Activated naive CD4-positive, alpha-beta T cell treated with anti-CD3 and anti-CD28 coated beads, Interleukin-2, amount 50 U/mL, for 24 hours (primary cell): ENCODE results near the gene CPAMD8.
"Not testable (repeated sequence)": the region's sequence is repeated elsewhere in the genome, so short reads cannot be mapped to it uniquely, and the experiment has no call there.

Experiments
- H3K27ac Mint-ChIP-seq: one replicate; pipeline ENCODE4 v1.8.0; 2021; ENCODE audit warnings: mild to moderate bottlenecking, mixed read lengths
- H3K27me3 Mint-ChIP-seq: one replicate; pipeline ENCODE4 v1.8.0; 2021; ENCODE audit warnings: mixed read lengths
- H3K36me3 Mint-ChIP-seq: one replicate; pipeline ENCODE4 v1.8.0; 2021; ENCODE audit warnings: mixed read lengths
- H3K4me1 Mint-ChIP-seq: one replicate; pipeline ENCODE4 v1.8.0; 2021; ENCODE audit warnings: mixed read lengths
- H3K4me3 Mint-ChIP-seq: one replicate; pipeline ENCODE4 v1.8.0; 2021; ENCODE audit warnings: mild to moderate bottlenecking, mixed read lengths
- H3K9me3 Mint-ChIP-seq: one replicate; pipeline ENCODE4 v1.8.0; 2021; ENCODE audit warnings: mixed read lengths

The CPAMD8 gene

DNA sequence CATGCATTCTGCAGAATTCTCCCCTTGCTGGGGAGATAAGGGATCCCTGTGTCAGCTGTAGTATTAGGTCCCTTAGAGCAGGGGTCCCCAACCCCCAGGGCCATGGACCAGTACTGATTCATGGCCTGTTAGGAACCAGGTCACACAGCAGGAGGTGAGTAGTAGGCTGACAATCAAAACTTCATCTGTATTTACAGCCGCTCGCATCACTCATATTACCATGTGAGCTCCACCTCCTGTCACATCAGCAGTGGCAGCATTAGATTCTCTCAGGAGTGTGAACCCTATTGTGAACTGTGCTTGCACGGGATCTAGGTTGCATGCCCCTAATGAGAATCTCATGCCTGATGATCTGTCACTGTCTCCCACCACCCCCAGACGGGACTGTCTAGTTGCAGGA lies 37.9 kb downstream of the CPAMD8 start:
- peaks cover 8% of the 10 kb centered on the region for H3K9me3 Mint-ChIP-seq
- no peak overlapping the region for H3K27ac Mint-ChIP-seq
- H3K36me3 Mint-ChIP-seq: peaks cover 8% of the 10 kb centered on the region
- H3K27me3 Mint-ChIP-seq: no peaks in the 10 kb centered on the region
- H3K4me1 Mint-ChIP-seq: no peaks in the 10 kb centered on the region
- H3K4me3 Mint-ChIP-seq: no peak overlapping the region

GRCh38 chr19:16985403-16985802 lies 41.2 kb downstream of the CPAMD8 start:
- Mint-ChIP-seq H3K4me3 (no peak overlapping the region), H3K36me3 (peaks cover 2% of the 10 kb centered on the region), H3K27me3 (no peaks in the 10 kb centered on the region), H3K9me3 (peaks cover 9% of the 10 kb centered on the region), H3K4me1 (no peaks in the 10 kb centered on the region), H3K27ac (no peak overlapping the region)

- not testable (repeated sequence) for H3K4me1 Mint-ChIP-seq, H3K36me3 Mint-ChIP-seq, H3K27me3 Mint-ChIP-seq, H3K27ac Mint-ChIP-seq, H3K4me3 Mint-ChIP-seq
- H3K9me3 Mint-ChIP-seq: peaks cover 15% of the 10 kb centered on the region
These were observed 44.0 kb downstream of the CPAMD8 start for GRCh38 chr19:16982586-16982985.

DNA sequence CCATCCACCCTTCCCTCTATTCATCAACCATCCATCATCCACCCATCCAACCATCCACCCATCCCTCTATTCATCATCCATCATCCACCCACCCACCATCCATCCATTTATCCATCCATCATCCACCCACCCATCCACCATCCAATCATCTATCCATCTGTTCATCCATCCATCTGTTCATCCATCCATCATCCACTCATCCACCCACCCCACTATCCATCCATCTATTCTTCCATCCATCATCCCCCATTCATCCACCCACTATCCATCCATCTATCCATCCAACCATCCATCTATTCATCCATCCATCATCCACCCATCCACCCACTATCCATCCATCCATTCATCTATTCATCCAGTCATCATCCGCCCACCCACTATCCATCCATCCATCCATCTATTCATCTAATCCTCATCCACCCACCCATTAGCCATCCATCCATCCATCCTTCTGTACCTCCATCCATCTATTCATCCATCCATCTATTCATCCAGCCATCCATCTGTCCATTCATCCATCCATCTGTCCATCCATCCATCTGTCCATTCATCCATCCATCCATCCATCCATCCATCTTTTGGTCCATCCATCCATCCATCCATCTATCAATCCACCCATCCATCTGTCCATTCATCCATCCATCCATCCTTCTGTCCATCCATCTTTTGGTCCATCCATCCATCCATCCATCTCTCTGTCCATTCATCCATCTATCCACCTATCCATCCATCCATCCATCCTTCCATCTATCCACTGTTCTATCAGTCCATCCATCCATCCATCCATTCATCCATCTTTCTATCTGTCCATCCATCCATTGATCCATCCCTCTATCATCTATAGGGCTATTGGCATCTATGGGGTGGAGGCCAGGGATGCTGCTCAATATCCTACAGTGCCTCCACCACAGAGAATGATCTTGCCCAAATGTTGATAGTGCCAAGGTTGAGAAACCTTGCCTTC lies 47.5 kb downstream of the CPAMD8 start:
- Mint-ChIP-seq H3K4me3 (no peak overlapping the region), H3K36me3 (peaks cover 2% of the 10 kb centered on the region), H3K27me3 (peaks cover 1% of the 10 kb centered on the region), H3K27ac (no peak overlapping the region), H3K9me3 (peaks cover 11% of the 10 kb centered on the region), H3K4me1 (no peaks in the 10 kb centered on the region)

DNA sequence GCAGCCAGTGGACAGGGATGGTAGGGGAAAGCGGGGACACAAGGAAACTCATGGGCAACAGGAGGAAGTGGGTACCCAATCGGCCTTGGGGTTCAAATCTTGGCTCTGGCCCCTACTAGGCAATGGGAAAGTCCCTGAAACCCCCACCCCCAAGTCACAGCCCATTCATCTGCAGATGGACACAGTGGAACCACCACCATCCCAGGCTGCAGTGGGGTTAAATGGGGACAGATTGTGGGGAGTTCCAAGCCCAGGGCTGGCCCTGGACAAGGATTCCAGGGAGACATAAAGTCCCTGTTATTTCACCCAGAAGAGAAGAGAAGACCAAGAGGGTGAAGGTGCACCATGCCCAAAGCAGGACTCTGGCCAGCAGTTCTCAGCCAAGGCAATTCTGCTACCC lies 48.5 kb downstream of the CPAMD8 start:
- Mint-ChIP-seq H3K36me3 (no peaks in the 10 kb centered on the region), H3K4me1 (no peaks in the 10 kb centered on the region), H3K27me3 (peaks cover 1% of the 10 kb centered on the region), H3K9me3 (peaks cover 6% of the 10 kb centered on the region), H3K27ac (no peak overlapping the region), H3K4me3 (no peak overlapping the region)

GRCh38 chr19:16977306-16977705 lies 49.3 kb downstream of the CPAMD8 start:
- peaks cover 1% of the 10 kb centered on the region for H3K27me3 Mint-ChIP-seq
- no peaks in the 10 kb centered on the region for H3K4me1 Mint-ChIP-seq
- H3K9me3 Mint-ChIP-seq: peaks cover 6% of the 10 kb centered on the region
- H3K36me3 Mint-ChIP-seq: no peaks in the 10 kb centered on the region
- no peak overlapping the region for H3K27ac Mint-ChIP-seq
- no peak overlapping the region for H3K4me3 Mint-ChIP-seq

DNA sequence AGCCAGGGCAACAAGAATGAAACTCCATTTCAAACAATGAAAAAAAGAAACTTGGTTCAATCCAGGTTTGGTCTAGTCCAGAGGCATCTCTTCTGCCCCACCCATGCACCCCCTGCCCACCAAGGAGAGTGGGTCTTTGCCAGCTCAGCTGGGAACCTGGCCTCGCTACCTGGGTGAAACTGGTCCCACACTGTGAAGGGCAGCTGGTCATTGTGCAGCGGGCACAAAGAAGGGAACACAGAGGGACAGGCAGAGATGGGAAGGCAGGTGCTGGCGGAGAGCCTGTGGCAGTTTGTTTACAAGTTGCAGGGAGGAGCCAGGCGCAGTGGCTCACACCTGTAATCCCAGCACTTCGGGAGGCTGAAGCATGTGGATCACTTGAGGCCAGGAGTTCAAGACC lies 50.2 kb downstream of the CPAMD8 start:
- Mint-ChIP-seq H3K4me1 (no peaks in the 10 kb centered on the region), H3K36me3 (no peaks in the 10 kb centered on the region), H3K27me3 (peaks cover 1% of the 10 kb centered on the region), H3K4me3 (no peak overlapping the region), H3K27ac (no peak overlapping the region), H3K9me3 (peaks cover 6% of the 10 kb centered on the region)

DNA sequence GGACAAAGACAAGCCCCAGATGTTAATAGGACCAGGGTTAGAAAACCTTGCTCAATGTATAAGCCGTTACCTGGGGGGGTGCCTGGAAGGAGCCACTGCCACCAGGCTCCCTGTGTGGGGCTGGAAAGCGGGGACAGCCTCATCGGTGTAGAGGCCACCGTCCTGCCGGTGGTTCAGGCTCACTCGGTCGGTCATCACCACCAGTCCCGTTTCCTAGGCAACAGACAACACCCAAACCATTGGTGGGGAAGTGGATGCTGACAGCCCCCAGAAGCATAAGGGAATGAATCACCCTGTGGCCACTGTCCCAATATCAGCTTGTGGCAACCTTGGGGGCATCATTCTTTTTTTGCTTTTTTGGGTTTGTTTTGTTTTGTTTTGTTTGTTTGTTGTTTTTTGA lies 55.8 kb downstream of the CPAMD8 start:
- no peaks in the 10 kb centered on the region for H3K27me3 Mint-ChIP-seq
- no peaks in the 10 kb centered on the region for H3K4me1 Mint-ChIP-seq
- H3K4me3 Mint-ChIP-seq: no peak overlapping the region
- peaks cover 9% of the 10 kb centered on the region for H3K9me3 Mint-ChIP-seq
- no peaks in the 10 kb centered on the region for H3K36me3 Mint-ChIP-seq
- no peak overlapping the region for H3K27ac Mint-ChIP-seq

- Mint-ChIP-seq H3K9me3 (peaks cover 9% of the 10 kb centered on the region), H3K27ac (no peak overlapping the region), H3K4me3 (no peak overlapping the region), H3K36me3 (no peaks in the 10 kb centered on the region), H3K27me3 (peaks cover 2% of the 10 kb centered on the region), H3K4me1 (no peaks in the 10 kb centered on the region)
These were observed 57.5 kb downstream of the CPAMD8 start for GRCh38 chr19:16969135-16969534.

- not testable (repeated sequence) for H3K27me3 Mint-ChIP-seq, H3K4me3 Mint-ChIP-seq, H3K27ac Mint-ChIP-seq, H3K9me3 Mint-ChIP-seq, H3K36me3 Mint-ChIP-seq
- H3K4me1 Mint-ChIP-seq: peaks cover 10% of the 10 kb centered on the region
These were observed 65.4 kb downstream of the CPAMD8 start for GRCh38 chr19:16960996-16961822.

DNA sequence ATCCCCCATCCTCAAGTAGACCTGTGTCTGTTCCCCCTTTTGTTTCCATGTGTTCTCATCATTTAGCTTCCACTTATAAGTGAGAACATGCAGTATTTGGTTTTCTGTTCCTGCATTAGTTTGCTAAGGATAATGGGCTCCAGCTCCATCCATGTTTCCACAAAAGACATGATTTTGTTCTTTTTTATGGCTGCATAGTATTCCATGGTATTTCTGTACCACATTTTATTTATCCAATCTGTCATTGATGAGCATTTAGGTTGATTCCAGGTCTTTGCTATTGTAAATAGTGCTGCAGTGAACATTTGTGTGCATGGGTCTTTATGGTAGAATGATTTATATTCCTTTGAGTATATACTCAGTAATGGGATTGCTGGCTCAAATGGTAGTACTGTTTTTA lies 68.3 kb downstream of the CPAMD8 start:
- H3K9me3 Mint-ChIP-seq, H3K36me3 Mint-ChIP-seq, H3K4me3 Mint-ChIP-seq, H3K27ac Mint-ChIP-seq, H3K27me3 Mint-ChIP-seq: not testable (repeated sequence)
- peaks cover 10% of the 10 kb centered on the region for H3K4me1 Mint-ChIP-seq

- H3K27ac Mint-ChIP-seq: no peak overlapping the region
- no peak overlapping the region for H3K4me3 Mint-ChIP-seq
These were observed 68.8 kb downstream of the CPAMD8 start for GRCh38 chr19:16957855-16958254.

DNA sequence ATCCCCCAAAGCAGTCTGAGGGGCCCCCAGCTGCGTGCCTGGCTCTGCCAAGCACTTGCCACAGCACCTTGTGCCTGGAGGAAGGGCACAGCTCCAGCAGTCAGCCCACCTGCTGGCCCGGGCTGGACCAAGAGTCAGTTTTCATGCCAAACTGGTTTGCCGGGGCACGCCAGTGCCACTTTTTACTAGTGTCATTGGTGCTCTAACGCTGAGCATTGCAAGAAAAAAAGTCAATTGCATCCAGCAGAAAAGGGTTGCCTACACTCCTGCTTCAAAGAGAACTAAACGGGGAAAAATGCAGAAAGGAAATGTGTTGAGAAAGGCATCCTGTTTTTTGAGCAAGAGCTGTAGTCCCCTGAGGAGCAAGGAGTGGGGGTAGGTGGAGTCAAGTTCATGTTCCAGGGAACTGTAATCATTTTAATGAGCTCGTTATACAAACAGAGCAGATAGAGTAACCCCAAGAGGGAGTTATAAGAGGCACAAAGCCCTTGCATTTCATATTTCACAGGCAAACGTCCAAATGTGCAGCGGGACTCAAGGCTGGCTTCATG lies 69.4 kb downstream of the CPAMD8 start:
- Mint-ChIP-seq H3K36me3 (peaks cover 4% of the 10 kb centered on the region), H3K9me3 (no peaks in the 10 kb centered on the region), H3K4me3 (no peak overlapping the region), H3K27ac (no peak overlapping the region), H3K4me1 (peaks cover 7% of the 10 kb centered on the region), H3K27me3 (peaks cover 2% of the 10 kb centered on the region)

More at GRCh38 chr19:16957855-16958254, 68.8 kb downstream of the CPAMD8 start:
- H3K27me3 Mint-ChIP-seq: peaks cover 2% of the 10 kb centered on the region
- H3K9me3 Mint-ChIP-seq: no peaks in the 10 kb centered on the region
- peaks cover 10% of the 10 kb centered on the region for H3K4me1 Mint-ChIP-seq
- peaks cover 5% of the 10 kb centered on the region for H3K36me3 Mint-ChIP-seq

- H3K27ac Mint-ChIP-seq: no peak overlapping the region
- peaks cover 2% of the 10 kb centered on the region for H3K27me3 Mint-ChIP-seq
These were observed 71.4 kb downstream of the CPAMD8 start for GRCh38 chr19:16955161-16955560.

DNA sequence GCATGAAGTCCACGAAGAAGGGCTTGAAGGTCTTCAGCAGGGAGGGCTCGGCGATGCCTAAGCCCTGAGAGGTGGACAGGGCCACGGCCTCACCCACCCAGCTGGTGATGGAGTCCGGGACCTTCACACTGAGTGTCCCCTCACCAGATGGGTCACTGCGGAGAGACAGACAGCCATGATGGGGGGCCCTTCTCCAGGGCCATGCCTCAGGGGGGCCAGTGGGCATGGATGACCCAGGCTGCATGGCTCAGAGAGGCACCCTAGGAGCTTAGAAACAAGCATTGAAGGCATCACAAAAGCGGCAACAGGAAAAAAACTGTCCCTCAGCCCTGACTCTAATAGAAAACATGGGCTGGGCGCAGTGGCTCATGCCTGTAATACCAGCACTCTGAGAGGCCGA lies 74.6 kb downstream of the CPAMD8 start:
- Mint-ChIP-seq H3K4me3 (no peak overlapping the region), H3K27me3 (peaks cover 2% of the 10 kb centered on the region), H3K27ac (no peak overlapping the region), H3K36me3 (no peaks in the 10 kb centered on the region), H3K9me3 (no peaks in the 10 kb centered on the region), H3K4me1 (no peaks in the 10 kb centered on the region)

More at GRCh38 chr19:16955161-16955560, 71.4 kb downstream of the CPAMD8 start:
- no peaks in the 10 kb centered on the region for H3K4me1 Mint-ChIP-seq
- H3K36me3 Mint-ChIP-seq: peaks cover 3% of the 10 kb centered on the region
- no peak overlapping the region for H3K4me3 Mint-ChIP-seq
- no peaks in the 10 kb centered on the region for H3K9me3 Mint-ChIP-seq

- H3K4me3 Mint-ChIP-seq: no peak overlapping the region
- no peaks in the 10 kb centered on the region for H3K4me1 Mint-ChIP-seq
- no peaks in the 10 kb centered on the region for H3K9me3 Mint-ChIP-seq
- no peak overlapping the region for H3K27ac Mint-ChIP-seq
- H3K27me3 Mint-ChIP-seq: peaks cover 2% of the 10 kb centered on the region
- H3K36me3 Mint-ChIP-seq: no peaks in the 10 kb centered on the region
These were observed 75.1 kb downstream of the CPAMD8 start for GRCh38 chr19:16951529-16951928.
